ENCODE results near the gene FXN.

The FXN gene

DNA sequence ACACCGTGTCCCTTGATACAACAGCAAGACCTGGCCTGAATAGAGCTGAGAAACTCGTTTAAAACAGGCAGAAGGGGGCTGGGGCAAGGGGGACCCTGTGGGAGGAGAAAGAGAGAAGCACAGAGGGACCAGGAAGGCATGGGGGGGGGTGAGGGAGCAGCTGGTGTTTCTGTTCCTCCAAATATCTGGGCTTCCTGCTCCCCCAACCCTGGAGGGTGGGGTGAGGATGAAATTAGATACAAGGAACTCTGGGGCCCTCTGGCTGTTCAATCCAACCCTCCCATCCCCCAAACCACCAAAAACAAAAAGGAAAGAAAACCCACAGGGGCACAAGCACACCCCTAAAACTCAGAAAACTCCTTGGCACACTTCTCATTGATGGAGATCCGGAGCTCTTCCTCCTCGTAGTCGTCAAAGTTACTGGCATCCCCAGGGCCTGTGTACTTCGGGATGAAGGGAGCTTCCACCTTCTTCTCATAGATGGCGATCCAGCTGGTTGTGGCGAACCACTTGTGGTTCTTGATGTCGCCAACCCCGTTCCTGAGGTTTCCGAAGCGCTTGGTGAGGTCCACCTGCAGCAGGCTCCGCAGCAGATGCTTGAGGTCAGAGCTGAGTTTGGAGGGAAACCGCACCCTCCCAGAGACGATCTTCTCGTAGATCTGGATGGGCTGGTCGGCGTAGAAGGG lies 22.7 kb upstream of the FXN start:
- H3K4me3 ChIP-seq (ENCODE audit: low read depth, low read length): no peak overlapping the region
- TF ChIP-seq, protein P1, sequence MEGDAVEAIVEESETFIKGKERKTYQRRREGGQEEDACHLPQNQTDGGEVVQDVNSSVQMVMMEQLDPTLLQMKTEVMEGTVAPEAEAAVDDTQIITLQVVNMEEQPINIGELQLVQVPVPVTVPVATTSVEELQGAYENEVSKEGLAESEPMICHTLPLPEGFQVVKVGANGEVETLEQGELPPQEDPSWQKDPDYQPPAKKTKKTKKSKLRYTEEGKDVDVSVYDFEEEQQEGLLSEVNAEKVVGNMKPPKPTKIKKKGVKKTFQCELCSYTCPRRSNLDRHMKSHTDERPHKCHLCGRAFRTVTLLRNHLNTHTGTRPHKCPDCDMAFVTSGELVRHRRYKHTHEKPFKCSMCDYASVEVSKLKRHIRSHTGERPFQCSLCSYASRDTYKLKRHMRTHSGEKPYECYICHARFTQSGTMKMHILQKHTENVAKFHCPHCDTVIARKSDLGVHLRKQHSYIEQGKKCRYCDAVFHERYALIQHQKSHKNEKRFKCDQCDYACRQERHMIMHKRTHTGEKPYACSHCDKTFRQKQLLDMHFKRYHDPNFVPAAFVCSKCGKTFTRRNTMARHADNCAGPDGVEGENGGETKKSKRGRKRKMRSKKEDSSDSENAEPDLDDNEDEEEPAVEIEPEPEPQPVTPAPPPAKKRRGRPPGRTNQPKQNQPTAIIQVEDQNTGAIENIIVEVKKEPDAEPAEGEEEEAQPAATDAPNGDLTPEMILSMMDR (IDR thresholded peaks at IDR 0.05; ENCODE audit: control insufficient read depth, extremely low read depth, insufficient read depth): no peak
- no peak for DNase-seq (ENCODE audit: low read depth)

DNA sequence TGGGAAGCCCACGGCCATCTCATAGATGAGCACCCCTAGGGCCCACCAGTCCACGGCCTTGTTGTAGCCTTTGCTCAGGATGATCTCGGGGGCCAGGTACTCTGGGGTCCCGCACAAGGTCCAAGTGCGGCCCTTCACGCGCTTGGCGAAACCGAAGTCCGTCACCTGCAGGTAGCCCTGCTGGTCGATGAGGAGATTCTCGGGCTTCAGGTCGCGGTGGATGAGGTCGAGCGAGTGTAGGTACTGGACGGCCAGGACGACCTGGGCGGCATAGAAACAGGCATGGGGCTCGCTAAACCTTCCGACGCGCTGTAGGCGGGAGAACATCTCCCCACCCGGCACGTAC lies 22.2 kb upstream of the FXN start:
- H3K4me3 ChIP-seq (ENCODE audit: low read depth, low read length): no peak overlapping the region
- DNase-seq (ENCODE audit: low read depth): no peak
- TF ChIP-seq, protein P1 (IDR thresholded peaks at IDR 0.05; ENCODE audit: control insufficient read depth, extremely low read depth, insufficient read depth): no peak

DNA sequence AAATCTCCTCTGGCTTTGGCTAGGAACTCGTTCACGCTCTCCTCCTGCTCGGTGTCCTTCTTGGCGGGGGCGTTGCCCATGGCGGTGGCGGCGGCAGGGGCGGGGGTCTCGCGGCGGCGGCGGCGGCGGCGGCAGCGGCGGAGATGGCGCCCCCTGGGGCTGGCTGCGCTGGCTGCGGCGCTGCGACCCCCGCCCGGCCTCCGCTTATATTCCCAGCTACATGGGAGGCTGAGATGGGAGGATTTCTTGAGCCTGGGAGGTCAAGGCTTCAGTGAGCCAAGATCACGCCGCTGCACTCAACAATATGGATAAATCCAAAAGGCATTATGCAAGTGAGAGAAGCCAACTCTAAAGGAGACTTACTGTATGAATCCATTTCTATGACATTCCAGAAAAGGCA lies 21.5 kb upstream of the FXN start, which contains the start of gene PRKACG:
Gene PRKACG, minus strand, starts transcription at position 101 of the 400 bp plus-strand sequence. Its CDS starts 21 bp downstream, at position 80.
- no peak for DNase-seq (ENCODE audit: low read depth)
- TF ChIP-seq, protein P1 (IDR thresholded peaks at IDR 0.05; ENCODE audit: control insufficient read depth, extremely low read depth, insufficient read depth): no peak
- no peak within 1 kb of the TSS for H3K4me3 ChIP-seq (ENCODE audit: low read depth, low read length)

DNA sequence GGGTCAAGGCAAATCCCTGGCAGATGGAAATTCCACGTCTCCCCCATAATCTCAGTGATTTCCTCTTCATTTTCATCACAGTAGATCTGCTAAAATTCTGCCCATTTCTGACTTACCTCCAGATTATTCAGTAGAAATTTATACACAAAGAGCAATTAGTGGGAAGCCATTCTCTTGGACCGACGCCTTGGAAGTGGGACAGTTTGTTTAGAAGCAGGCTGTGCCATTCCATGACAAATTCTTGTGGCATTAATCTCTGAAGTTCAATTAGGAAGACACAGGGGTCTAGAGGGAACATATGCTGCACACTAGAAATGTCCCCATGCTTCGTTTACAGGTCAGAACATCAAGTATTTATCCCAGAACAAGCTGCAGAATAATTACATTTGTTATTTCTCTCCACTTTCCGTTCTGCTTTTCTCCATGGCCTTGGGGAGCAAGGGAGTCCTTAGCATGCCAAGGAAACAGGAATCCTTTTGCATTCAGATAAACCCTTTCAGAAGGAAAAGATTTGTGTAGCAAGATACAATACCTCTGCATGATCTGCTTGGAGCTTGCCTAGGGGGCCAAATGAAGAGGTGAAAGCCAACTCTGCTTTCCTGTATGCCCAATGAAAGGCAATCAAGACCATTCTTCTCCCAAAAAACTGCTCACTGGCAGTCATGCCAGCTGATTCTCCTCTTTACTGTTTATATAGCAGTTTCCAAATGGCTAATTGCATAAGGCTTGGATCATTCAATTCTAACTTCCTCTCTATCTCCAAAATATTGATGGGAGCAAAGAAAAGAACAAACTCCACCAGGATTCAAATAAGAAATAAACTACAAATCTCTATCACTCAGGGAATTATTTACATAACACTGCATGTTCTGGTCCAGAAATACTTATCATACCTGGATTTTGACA lies 19.1 kb upstream of the FXN start:
- H3K4me3 ChIP-seq (ENCODE audit: low read depth, low read length): no peak overlapping the region
- DNase-seq (ENCODE audit: low read depth): no peak
- TF ChIP-seq, protein P1 (IDR thresholded peaks at IDR 0.05; ENCODE audit: control insufficient read depth, extremely low read depth, insufficient read depth): no peak

DNA sequence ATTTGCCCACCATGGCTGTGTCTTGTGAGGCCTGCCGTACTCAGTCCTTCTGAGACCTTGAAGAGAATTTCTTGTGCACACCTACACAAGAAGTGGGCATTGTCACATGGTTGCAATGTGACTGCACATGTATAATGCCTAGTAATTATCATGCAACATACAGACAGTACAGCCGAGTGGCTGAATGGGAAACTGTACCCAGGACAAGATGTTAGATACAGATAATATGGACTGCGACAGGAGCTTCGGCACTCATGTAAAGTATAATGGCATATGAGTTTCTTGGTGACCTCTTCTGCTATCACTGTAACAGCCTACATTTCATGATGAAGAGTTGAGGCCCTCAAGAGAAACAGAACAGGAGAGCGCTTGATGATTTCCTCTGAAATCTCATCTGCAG lies 16.8 kb upstream of the FXN start:
- no peak overlapping the region for H3K4me3 ChIP-seq (ENCODE audit: low read depth, low read length)
- no peak for DNase-seq (ENCODE audit: low read depth)
- TF ChIP-seq, protein P1 (IDR thresholded peaks at IDR 0.05; ENCODE audit: control insufficient read depth, extremely low read depth, insufficient read depth): no peak

DNA sequence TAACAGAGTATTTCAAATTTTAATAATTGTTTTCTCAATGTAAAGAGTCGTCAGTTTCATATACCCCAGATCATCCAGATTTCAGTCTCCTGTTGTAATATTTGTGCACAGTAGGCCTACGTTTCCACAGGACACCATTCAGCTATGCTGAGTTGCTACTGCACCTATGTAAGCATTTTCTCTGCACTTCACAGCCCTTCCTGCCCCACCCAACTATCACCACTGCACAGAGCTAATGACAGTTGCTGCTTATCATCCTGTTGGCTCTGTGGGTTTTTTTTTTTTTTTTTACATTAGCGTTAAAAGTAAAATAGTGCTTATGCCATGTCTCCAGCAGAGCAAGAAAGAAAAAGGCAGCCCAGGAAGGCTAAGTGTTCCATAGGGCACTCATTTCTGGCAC lies 15.7 kb upstream of the FXN start:
- H3K4me3 ChIP-seq (ENCODE audit: low read depth, low read length): no peak overlapping the region
- TF ChIP-seq, protein P1 (IDR thresholded peaks at IDR 0.05; ENCODE audit: control insufficient read depth, extremely low read depth, insufficient read depth): no peak
- no peak for DNase-seq (ENCODE audit: low read depth)

All from LNCaP clone FGC (cell line).